Astrocyte of the cerebellum (primary cell): ENCODE data around the gene PDCD4.
"Not testable (repeated sequence)": the region's sequence is repeated elsewhere in the genome, so short reads cannot be mapped to it uniquely, and the experiment has no call there.

Experiments used
- DNase-seq: peaks from one replicate; pipeline ENCODE4 v3.0.0-alpha.2; 2011; ENCODE audit warnings: low read depth
- H3K4me3 ChIP-seq: 2 replicates; pipeline ENCODE4 v1.5.1; 2011; ENCODE audit warnings: mild to moderate bottlenecking, low read depth, low read length, moderate library complexity
- CTCF ChIP-seq: IDR thresholded peaks from 2 replicates; pipeline ENCODE4 v1.5.1; 2012; ENCODE audit warnings: low read length, low read depth, moderate library complexity, mild to moderate bottlenecking; ENCODE audit errors: missing control alignments
- in situ Hi-C: cut with HindIII; loops from 2 replicates; pipeline ENCODE4 v1.10.0; 2017; ENCODE audit warnings: low sequenced_read_pairs

PDCD4 gene

DNA sequence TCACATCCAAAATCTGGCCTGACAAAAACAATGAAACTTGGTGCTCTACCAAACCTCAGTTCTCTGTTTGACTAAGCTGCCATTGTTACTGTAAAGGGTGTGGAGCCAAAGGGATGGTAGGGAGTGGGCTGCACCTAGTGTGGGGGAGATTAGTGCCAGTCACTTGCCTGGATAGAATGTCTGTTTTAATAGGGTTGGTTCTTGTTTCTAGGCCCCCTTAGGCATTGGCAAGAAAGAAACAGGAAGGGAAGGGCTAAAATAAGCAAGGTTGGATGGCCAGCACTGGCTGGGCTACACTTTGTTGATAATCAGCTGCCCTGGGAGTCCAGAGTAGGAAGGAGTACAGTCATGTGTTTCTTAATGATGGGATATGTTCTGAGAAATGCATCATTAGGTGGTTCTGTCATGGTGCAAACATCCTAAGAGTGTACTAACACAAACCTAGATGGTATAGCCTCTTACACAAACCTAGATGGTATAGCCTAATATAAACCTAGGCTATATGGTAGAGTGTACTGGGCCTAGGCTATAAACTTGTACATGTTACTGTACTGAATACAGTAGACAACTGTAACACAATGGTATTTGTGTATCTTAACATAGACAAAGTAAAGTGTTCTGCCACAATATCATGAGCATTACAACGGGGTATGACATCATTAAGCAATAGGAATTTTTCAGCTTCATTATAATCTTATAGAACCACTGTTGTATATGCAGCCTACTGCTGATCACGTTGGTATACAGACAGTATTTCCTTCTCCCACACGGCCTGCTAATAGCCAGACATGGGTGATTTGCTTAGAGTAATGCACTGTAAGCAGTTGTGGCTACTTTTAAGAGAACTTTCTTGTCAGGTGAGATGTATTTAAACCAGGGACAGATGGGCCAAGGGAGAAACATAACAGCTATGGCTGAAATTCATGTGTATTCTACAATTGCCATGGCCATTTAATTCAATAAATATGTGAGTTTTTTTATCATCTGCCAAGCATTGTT, 31.9 kb downstream of the PDCD4 start:
- H3K4me3 ChIP-seq = no peak overlapping the region
- DNase-seq = no peak
- TF ChIP-seq CTCF = no peak
- in situ Hi-C loops = no loop called here

DNA sequence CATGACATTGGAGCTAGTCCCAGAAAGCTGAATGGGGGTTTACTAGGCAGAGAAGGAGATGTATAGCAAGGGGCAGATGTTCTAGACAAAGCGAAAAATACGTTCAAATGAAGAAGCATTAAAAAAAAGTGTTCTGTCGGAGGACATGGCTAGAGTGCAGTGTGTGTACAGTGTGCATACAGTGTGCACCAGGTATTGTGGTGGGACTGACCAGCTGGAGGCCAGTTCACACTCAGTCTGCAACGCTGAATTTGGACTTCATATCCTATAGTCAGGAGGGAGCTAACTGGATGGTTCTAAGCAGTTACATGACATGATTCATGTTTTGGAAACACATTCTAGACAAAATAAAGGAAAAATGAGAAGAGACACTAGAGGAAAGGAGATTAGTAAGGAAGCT, 38.4 kb downstream of the PDCD4 start:
- in situ Hi-C loops = no loop called here
- no peak for TF ChIP-seq CTCF
- H3K4me3 ChIP-seq = no peak overlapping the region
- DNase-seq = no peak

GRCh38 chr10:110912374-110912773, 40.6 kb downstream of the PDCD4 start:
- in situ Hi-C loops = no loop called here
- DNase-seq = peak; percentile 32

GRCh38 chr10:110914431-110914830, 42.7 kb downstream of the PDCD4 start:
- no peak for DNase-seq
- TF ChIP-seq CTCF = no peak
- in situ Hi-C loops = no loop called here
- H3K4me3 ChIP-seq = no peak overlapping the region

More at GRCh38 chr10:110912374-110912773, 40.6 kb downstream of the PDCD4 start:
- H3K4me3 ChIP-seq = no peak overlapping the region
- no peak for TF ChIP-seq CTCF

DNA sequence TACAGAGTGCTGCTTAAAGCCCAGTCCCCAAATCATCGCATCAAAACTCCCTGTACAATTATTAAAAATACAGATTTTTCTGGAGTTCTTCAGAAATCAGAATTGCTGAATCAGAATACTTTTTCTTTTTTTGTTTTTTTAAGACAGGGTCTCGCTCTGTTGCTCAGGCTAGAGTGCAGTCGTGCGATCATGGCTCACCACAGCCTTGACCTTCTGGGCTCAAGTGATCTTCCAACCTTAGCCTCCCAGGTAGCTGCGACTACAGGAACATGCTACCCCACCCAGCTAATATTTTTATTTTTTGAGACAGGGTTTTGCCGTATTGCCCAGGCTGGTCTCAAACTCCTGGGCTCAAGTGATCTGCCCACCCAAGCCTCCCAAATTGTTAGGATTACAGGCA, 43.3 kb downstream of the PDCD4 start:
- DNase-seq = no peak
- in situ Hi-C loops = no loop called here
- no peak overlapping the region for H3K4me3 ChIP-seq
- no peak for TF ChIP-seq CTCF

DNA sequence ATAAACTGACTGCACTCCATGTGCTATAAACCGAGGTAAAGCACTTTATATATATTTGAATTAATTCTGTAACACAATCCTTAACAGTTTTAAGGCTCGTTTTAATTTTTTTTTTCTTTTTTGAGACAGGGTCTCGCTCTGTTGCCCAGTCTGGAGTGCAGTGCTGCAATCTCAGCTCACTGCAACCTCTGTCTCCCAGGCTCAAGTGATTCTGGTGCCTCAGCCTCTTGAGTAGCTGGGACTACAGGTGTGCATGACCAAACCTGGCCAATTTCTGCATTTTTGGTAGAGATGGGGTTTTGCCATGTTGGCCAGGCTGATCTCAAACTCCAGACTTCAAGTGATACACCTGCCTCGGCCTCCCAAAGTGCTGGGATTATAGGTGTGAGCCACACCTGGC, 43.9 kb downstream of the PDCD4 start:
- DNase-seq, H3K4me3 ChIP-seq, in situ Hi-C loops: not testable (repeated sequence)
